ENCODE results near the gene TAF10. TPM values are rescaled to one million over a fixed set of nuclear protein-coding genes. Genes with fewer than 3 reads are reported as not detected.

TAF10 gene
- total RNA-seq, 1 donor from 2014 or later, result 19.8 TPM

DNA sequence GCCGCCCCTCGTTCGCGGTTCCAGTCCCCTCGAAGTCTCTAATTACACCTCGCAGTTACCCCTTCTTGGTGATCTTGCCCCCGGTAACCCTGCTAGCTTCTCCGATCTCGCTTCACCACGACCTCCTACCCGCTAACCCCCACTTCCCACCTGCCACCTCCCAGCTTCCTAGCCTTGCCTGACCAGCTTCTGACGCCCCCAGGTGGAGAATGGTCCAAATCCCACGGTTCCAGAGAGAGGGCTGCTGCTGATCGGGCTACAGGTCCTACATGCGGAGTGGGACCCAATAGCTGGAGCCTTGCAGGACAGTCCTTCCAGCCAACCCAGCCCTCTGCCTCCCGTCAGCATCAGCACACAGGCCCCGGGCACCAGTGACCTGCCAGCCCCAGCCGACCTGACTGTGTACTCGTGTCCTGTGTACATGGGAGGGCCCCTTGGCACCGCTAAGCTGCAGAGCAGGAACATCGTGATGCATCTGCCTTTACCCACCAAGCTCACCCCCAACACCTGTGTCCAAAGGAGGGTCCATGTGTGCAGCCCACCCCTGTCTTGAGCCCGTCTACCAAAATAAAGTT lies 40.5 kb downstream of the TAF10 start:
- Histone ChIP-seq H3K4me1 (ENCODE audit: control insufficient read depth in 3 of 3, insufficient read depth in 3 of 3, low read length in 3 of 3) (peaks cover 12 to 37% (median 36%) of the 10 kb centered on the region in 3 donors), H3K27ac (ENCODE audit: low read depth, low read length) (no peak overlapping the region), H3K9me3 (ENCODE audit: control insufficient read depth in 3 of 3, low read length in 3 of 3) (no peaks in the 10 kb centered on the region), H3K4me3 (ENCODE audit: low read length in 3 of 3) (peak overlapping the region in 1 of 3 donors; percentile 54), H3K9ac (ENCODE audit: low read depth in 1 of 3, low read length in 3 of 3) (no peak overlapping the region), H3K36me3 (ENCODE audit: control insufficient read depth in 3 of 3, insufficient read depth in 3 of 3, low read length in 3 of 3) (peaks cover 0 to 2% (median 0%) of the 10 kb centered on the region in 3 donors), H3K27me3 (ENCODE audit: control insufficient read depth in 3 of 3, insufficient read depth in 3 of 3, low read length in 3 of 3) (no peaks in the 10 kb centered on the region)

DNA sequence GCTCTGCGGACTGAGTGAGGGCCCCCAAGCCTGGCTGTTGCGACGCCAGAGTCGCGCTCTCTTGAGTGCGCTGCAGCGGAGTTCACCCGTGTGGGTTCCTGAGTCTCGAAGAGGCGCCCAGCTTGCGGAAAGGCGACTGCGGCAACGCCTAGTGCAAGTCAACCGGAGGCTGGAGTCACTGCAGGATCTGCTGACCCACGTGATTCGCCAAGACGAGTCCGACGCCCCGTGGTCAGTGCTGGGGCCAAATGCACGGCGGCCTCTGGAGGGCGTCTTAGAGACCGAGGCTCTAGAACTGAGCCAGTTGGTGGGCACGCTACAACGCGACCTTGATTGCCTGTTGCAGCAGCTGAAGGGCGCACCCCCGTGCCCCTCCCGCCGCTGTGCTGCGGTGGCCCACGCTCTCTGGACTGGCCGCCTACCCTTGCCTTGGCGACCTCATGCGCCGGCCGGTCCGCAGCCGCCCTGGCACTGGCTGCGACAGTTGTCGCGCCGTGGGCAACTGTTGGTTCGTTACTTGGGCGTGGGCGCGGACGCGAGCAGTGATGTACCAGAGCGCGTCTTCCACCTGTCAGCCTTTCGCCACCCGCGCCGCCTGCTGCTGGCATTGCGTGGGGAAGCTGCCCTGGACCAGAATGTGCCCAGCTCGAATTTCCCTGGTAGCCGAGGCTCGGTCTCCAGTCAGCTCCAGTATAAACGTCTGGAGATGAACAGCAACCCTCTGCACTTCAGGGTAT lies 41.2 kb downstream of the TAF10 start:
- Histone ChIP-seq H3K27ac (ENCODE audit: low read depth, low read length) (no peak overlapping the region), H3K27me3 (ENCODE audit: control insufficient read depth in 3 of 3, insufficient read depth in 3 of 3, low read length in 3 of 3) (no peaks in the 10 kb centered on the region), H3K36me3 (ENCODE audit: control insufficient read depth in 3 of 3, insufficient read depth in 3 of 3, low read length in 3 of 3) (peaks cover 0 to 2% (median 0%) of the 10 kb centered on the region in 3 donors), H3K4me1 (ENCODE audit: control insufficient read depth in 3 of 3, insufficient read depth in 3 of 3, low read length in 3 of 3) (peaks cover 12 to 42% (median 39%) of the 10 kb centered on the region in 3 donors), H3K9ac (ENCODE audit: low read depth in 1 of 3, low read length in 3 of 3) (peak overlapping the region in 1 of 3 donors; percentile 45), H3K4me3 (ENCODE audit: low read length in 3 of 3) (peak overlapping the region in 2 of 3 donors; percentile 23 to 54), H3K9me3 (ENCODE audit: control insufficient read depth in 3 of 3, low read length in 3 of 3) (no peaks in the 10 kb centered on the region)

DNA sequence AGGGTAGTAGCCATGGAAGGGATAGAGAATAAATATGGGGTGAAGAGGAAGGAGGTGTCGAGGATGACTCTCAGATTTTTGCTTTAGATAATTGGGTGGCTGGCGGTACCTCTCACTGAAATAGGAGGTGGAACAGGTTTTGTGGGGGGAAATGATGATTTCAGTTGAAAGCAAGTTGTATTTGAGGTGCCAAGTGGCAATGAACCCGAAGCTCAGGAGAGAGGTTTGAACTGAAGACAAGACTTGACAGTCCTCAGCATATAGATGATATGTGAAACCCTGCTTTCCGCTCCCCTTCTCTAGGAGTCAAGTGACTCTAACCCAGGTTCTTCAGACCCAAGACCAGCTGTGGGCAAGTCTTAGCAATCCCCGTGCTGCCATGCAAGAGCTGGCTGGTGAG lies 42.3 kb downstream of the TAF10 start:
- Histone ChIP-seq H3K9ac (ENCODE audit: low read depth in 1 of 3, low read length in 3 of 3) (no peak overlapping the region), H3K27me3 (ENCODE audit: control insufficient read depth in 3 of 3, insufficient read depth in 3 of 3, low read length in 3 of 3) (no peaks in the 10 kb centered on the region), H3K4me3 (ENCODE audit: low read length in 3 of 3) (no peak overlapping the region)

DNA sequence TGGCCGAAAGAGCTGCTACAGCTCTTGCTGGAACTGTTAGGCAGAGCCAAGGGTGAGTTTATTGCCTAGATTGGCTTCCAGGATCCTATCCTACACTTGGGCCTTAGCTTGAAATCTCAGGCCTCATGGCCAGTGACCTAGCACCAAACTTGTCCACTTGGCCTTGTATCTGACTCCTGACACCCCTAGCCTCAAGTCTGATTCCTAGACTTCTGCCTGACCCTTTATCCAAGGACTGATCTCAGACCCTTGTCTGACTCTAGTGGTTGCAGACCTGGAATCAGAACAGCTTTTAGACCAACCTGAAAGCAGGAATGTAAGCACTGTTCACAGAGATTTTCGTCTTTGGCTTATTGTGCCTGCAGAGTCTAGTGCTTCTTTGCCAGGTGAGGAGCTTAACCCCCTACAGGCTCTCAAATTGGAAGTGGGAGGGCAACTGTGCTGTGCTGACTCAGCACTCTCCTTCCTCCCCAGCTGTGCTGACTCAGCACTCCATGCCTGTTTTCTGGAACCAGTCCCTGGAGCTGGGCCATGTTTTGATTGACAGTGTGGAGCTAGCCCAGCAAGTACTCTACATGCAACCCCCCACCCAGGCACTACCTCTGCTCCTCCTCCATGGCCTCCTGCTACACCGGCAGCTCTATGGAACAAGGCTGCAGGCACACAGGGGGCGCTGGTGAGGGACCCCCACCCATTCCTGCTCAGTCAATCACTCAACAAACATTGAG lies 43.7 kb downstream of the TAF10 start:
- H3K9me3 ChIP-seq (ENCODE audit: control insufficient read depth in 3 of 3, low read length in 3 of 3), result no peaks in the 10 kb centered on the region
- H3K27ac ChIP-seq (ENCODE audit: low read depth, low read length), result peak overlapping the region; percentile 76
- H3K4me1 ChIP-seq (ENCODE audit: control insufficient read depth in 3 of 3, insufficient read depth in 3 of 3, low read length in 3 of 3), result peaks cover 12 to 42% (median 39%) of the 10 kb centered on the region in 3 donors
- H3K9ac ChIP-seq (ENCODE audit: low read depth in 1 of 3, low read length in 3 of 3), result no peak overlapping the region
- no peaks in the 10 kb centered on the region for H3K27me3 ChIP-seq (ENCODE audit: control insufficient read depth in 3 of 3, insufficient read depth in 3 of 3, low read length in 3 of 3)
- peaks cover 2 to 12% (median 5%) of the 10 kb centered on the region in 3 donors for H3K36me3 ChIP-seq (ENCODE audit: control insufficient read depth in 3 of 3, insufficient read depth in 3 of 3, low read length in 3 of 3)
- no peak overlapping the region for H3K4me3 ChIP-seq (ENCODE audit: low read length in 3 of 3)

More for the DNA sequence above, 42.3 kb downstream of the TAF10 start:
- no peaks in the 10 kb centered on the region for H3K9me3 ChIP-seq (ENCODE audit: control insufficient read depth in 3 of 3, low read length in 3 of 3)
- H3K27ac ChIP-seq (ENCODE audit: low read depth, low read length), result no peak overlapping the region
- H3K4me1 ChIP-seq (ENCODE audit: control insufficient read depth in 3 of 3, insufficient read depth in 3 of 3, low read length in 3 of 3), result peaks cover 12 to 42% (median 39%) of the 10 kb centered on the region in 3 donors
- peaks cover 1 to 2% (median 2%) of the 10 kb centered on the region in 3 donors for H3K36me3 ChIP-seq (ENCODE audit: control insufficient read depth in 3 of 3, insufficient read depth in 3 of 3, low read length in 3 of 3)

DNA sequence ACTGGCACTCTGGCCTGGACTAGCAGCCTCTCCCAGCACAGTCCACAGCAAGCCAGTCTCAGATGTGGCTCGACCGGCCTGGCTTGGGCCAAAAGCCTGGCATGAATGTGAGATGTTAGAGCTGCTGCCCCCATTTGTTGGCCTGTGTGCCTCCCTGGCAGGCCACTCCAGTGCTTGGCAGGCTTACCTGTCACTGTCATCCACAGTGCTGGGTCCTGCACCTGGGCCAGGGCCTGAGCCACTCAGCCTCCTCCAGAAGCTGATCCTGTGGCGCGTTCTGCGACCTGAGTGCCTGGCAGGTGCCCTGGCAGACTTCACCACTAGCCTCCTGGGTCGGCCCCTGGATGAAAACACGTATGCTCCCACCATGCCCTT lies 44.7 kb downstream of the TAF10 start:
- Histone ChIP-seq H3K4me3 (ENCODE audit: low read length in 3 of 3) (peak overlapping the region in 1 of 3 donors; percentile 22), H3K36me3 (ENCODE audit: control insufficient read depth in 3 of 3, insufficient read depth in 3 of 3, low read length in 3 of 3) (peaks cover 2 to 14% (median 5%) of the 10 kb centered on the region in 3 donors), H3K27me3 (ENCODE audit: control insufficient read depth in 3 of 3, insufficient read depth in 3 of 3, low read length in 3 of 3) (no peaks in the 10 kb centered on the region), H3K9me3 (ENCODE audit: control insufficient read depth in 3 of 3, low read length in 3 of 3) (no peaks in the 10 kb centered on the region), H3K4me1 (ENCODE audit: control insufficient read depth in 3 of 3, insufficient read depth in 3 of 3, low read length in 3 of 3) (peaks cover 12 to 42% (median 39%) of the 10 kb centered on the region in 3 donors), H3K9ac (ENCODE audit: low read depth in 1 of 3, low read length in 3 of 3) (peak overlapping the region in 2 of 3 donors; percentile 11 to 60), H3K27ac (ENCODE audit: low read depth, low read length) (peak overlapping the region; percentile 76)

DNA sequence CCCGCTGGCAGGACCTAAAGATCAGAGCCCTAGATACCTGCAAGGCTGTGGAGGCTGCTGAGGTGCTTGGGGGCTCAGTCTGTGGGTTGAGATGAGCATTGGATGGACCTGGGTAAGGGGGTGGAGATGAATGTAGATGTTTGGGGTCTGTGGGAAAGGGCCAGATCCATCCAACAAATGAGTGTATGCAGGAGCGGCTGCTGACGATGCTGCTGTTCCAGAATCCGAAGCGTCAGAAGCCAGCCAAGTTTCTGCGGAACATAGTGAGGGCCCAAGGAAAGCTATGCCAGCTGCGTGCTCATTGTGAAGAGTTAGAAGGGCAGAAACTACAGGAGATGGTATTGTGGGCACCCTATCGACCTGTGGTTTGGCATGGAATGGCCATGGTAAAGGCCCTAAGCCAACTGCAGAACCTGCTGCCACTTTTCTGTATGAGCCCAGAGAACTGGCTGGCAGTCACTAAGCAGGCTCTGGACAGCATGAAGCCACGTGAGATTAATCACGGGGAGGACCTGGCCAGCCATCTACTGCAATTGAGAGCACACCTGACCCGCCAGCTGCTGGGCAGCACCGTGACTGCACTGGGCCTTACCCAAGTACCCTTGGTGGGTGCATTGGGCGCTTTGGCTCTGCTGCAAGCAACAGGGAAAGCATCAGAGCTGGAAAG lies 45.2 kb downstream of the TAF10 start:
- peak overlapping the region; percentile 76 for H3K27ac ChIP-seq (ENCODE audit: low read depth, low read length)
- H3K4me3 ChIP-seq (ENCODE audit: low read length in 3 of 3), result peak overlapping the region in 1 of 3 donors; percentile 22
- peak overlapping the region in 2 of 3 donors; percentile 11 to 60 for H3K9ac ChIP-seq (ENCODE audit: low read depth in 1 of 3, low read length in 3 of 3)

DNA sequence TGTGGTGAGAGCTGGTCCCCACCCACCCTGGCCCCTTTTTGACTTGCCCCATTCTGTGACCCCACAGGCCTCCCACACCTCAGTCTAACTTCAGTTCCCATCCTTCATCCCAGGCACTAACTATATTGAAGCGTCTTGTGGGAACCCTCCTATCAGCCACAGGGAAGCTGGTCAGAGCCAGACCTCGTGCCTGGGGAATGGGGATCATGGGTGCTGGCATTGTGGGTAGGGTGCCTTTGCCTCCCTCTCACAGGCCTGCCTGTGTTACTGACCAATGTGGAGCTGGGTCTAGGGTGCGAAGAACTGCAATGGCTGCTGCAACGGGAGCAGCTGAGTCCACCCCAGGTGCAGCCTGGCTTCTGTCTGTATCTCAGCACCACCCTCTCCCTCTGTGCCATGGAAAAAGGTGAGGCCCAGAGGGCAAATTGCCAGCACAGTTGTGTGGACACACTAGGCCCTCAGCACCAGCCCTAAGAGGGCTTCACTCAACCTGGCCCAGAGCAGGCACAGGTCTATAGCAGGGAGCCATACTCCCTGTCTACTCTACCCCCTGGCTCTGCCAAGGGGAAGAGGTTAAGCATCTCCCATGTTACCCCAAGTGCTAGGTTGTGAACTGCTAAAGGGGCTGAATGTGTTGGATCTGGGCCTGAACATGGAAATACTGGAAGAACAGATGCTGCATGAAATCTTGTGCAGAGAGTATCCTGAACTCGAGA lies 45.9 kb downstream of the TAF10 start:
- H3K4me1 ChIP-seq (ENCODE audit: control insufficient read depth in 3 of 3, insufficient read depth in 3 of 3, low read length in 3 of 3), result peaks cover 9 to 35% (median 32%) of the 10 kb centered on the region in 3 donors
- no peak overlapping the region for H3K4me3 ChIP-seq (ENCODE audit: low read length in 3 of 3)
- H3K9me3 ChIP-seq (ENCODE audit: control insufficient read depth in 3 of 3, low read length in 3 of 3), result no peaks in the 10 kb centered on the region
- no peaks in the 10 kb centered on the region for H3K27me3 ChIP-seq (ENCODE audit: control insufficient read depth in 3 of 3, insufficient read depth in 3 of 3, low read length in 3 of 3)
- H3K27ac ChIP-seq (ENCODE audit: low read depth, low read length), result no peak overlapping the region
- peak overlapping the region in 1 of 3 donors; percentile 60 for H3K9ac ChIP-seq (ENCODE audit: low read depth in 1 of 3, low read length in 3 of 3)
- H3K36me3 ChIP-seq (ENCODE audit: control insufficient read depth in 3 of 3, insufficient read depth in 3 of 3, low read length in 3 of 3), result peaks cover 2 to 14% (median 5%) of the 10 kb centered on the region in 3 donors

More for the DNA sequence above, 45.2 kb downstream of the TAF10 start:
- Histone ChIP-seq H3K9me3 (ENCODE audit: control insufficient read depth in 3 of 3, low read length in 3 of 3) (no peaks in the 10 kb centered on the region), H3K27me3 (ENCODE audit: control insufficient read depth in 3 of 3, insufficient read depth in 3 of 3, low read length in 3 of 3) (no peaks in the 10 kb centered on the region), H3K36me3 (ENCODE audit: control insufficient read depth in 3 of 3, insufficient read depth in 3 of 3, low read length in 3 of 3) (peaks cover 2 to 14% (median 5%) of the 10 kb centered on the region in 3 donors), H3K4me1 (ENCODE audit: control insufficient read depth in 3 of 3, insufficient read depth in 3 of 3, low read length in 3 of 3) (peaks cover 12 to 42% (median 39%) of the 10 kb centered on the region in 3 donors)

DNA sequence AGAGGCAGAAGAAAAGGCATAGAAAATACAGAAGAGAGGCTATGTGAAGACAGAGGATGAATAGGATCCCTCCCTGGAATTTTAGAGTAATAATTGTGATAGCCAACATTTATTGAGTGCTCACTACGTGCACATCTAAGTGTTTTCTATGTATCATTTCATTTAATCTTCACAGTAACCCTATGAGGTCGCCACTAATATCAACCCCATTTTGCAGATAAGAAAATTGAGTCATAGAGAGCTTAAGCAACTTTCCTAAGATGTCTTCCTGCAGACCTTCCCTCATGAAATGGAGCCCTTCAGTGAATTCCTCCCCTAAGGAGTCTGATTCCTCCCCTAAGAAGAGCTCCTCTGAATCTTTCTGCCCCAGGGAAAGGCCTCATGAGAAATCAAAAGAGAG lies 46.7 kb downstream of the TAF10 start:
- Histone ChIP-seq H3K27ac (ENCODE audit: low read depth, low read length) (no peak overlapping the region), H3K9me3 (ENCODE audit: control insufficient read depth in 3 of 3, low read length in 3 of 3) (no peaks in the 10 kb centered on the region), H3K4me3 (ENCODE audit: low read length in 3 of 3) (no peak overlapping the region), H3K36me3 (ENCODE audit: control insufficient read depth in 3 of 3, insufficient read depth in 3 of 3, low read length in 3 of 3) (peaks cover 0 to 14% (median 5%) of the 10 kb centered on the region in 3 donors), H3K4me1 (ENCODE audit: control insufficient read depth in 3 of 3, insufficient read depth in 3 of 3, low read length in 3 of 3) (peaks cover 9 to 32% (median 27%) of the 10 kb centered on the region in 3 donors), H3K9ac (ENCODE audit: low read depth in 1 of 3, low read length in 3 of 3) (no peak overlapping the region), H3K27me3 (ENCODE audit: control insufficient read depth in 3 of 3, insufficient read depth in 3 of 3, low read length in 3 of 3) (no peaks in the 10 kb centered on the region)

DNA sequence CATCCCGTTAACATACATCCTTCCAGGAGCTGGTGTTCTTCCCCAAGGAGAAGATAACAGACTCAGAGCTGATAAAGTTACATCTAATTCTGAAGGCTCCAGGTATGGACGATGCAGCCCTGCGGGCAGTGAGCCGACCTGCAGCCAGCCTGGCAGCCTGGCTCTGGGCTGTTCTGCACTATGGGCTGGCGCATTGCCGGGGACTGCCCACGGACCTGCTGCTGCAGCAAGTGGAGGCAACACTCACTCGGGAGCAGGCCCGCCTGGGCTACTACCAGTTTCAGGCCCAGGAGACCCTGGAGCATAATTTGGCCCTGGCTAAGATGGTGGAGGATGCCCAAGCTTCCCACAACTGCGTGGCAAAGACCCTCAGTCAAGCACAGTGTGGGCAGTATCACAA lies 48.3 kb downstream of the TAF10 start:
- Histone ChIP-seq H3K9me3 (ENCODE audit: control insufficient read depth in 3 of 3, low read length in 3 of 3) (no peaks in the 10 kb centered on the region), H3K4me1 (ENCODE audit: control insufficient read depth in 3 of 3, insufficient read depth in 3 of 3, low read length in 3 of 3) (peaks cover 16 to 43% (median 33%) of the 10 kb centered on the region in 3 donors), H3K27me3 (ENCODE audit: control insufficient read depth in 3 of 3, insufficient read depth in 3 of 3, low read length in 3 of 3) (no peaks in the 10 kb centered on the region), H3K4me3 (ENCODE audit: low read length in 3 of 3) (no peak overlapping the region), H3K9ac (ENCODE audit: low read depth in 1 of 3, low read length in 3 of 3) (no peak overlapping the region), H3K27ac (ENCODE audit: low read depth, low read length) (no peak overlapping the region), H3K36me3 (ENCODE audit: control insufficient read depth in 3 of 3, insufficient read depth in 3 of 3, low read length in 3 of 3) (peaks cover 0 to 14% (median 5%) of the 10 kb centered on the region in 3 donors)

All from skeletal muscle tissue (tissue), 4 donors.